Suprapubic skin (tissue), 4 donors: Measurements from ENCODE around the gene BPIFB2.

Experiments used
- CTCF ChIP-seq, 2 donors: fragments of 200-600 bp in 1 of 2; fragments of 450-650 bp in 1 of 2; sonication (generic) in 1 of 2; IDR thresholded peaks; one replicate each; pipeline ENCODE4 v1.5.1; 2016 to 2019; ENCODE audit warnings: antibody characterized with exemption in 2 of 2, mild to moderate bottlenecking in 1 of 2, moderate library complexity in 1 of 2
- POLR2A ChIP-seq, 2 donors: fragments of 450-650 bp; IDR thresholded peaks; one replicate each; pipeline ENCODE4 v1.6.1; 2017; ENCODE audit warnings: antibody characterized with exemption in 2 of 2, mild to moderate bottlenecking in 2 of 2, moderate library complexity in 2 of 2
- POLR2AphosphoS5 ChIP-seq, 3 donors: sonication (generic); formaldehyde crosslinking; IDR thresholded peaks; one replicate each; pipeline ENCODE4 v1.6.1; 2017; ENCODE audit warnings: antibody characterized with exemption in 3 of 3

- TF ChIP-seq CTCF (IDR thresholded peaks at IDR 0.05) (no peak), POLR2A (IDR thresholded peaks at IDR 0.05) (no peak), POLR2AphosphoS5 (IDR thresholded peaks at IDR 0.05) (no peak)
Measured at GRCh38 chr20:32983459-32984112, 23.9 kb upstream of the BPIFB2 start.
